ENCODE data around the gene COL8A2.

Gene COL8A2

GRCh38 chr1:36087233-36088123 is 37.5 kb downstream of the COL8A2 start:
- no peak for DNase-seq

- no peak for DNase-seq
Observed at GRCh38 chr1:36086529-36087232, 38.3 kb downstream of the COL8A2 start.

GRCh38 chr1:36085686-36086526 is 39.1 kb downstream of the COL8A2 start:
- DNase-seq, result no peak

- no peak for DNase-seq
Observed at GRCh38 chr1:36085126-36085525, 39.9 kb downstream of the COL8A2 start.

- no peak for DNase-seq
Observed at GRCh38 chr1:36084497-36085115, 40.4 kb downstream of the COL8A2 start.

- no peak for DNase-seq
Observed at GRCh38 chr1:36083635-36084496, 41.2 kb downstream of the COL8A2 start, which contains the start of gene TEKT2. TSS of gene TEKT2 (plus strand) at chr1:36084094. CDS start at chr1:36084922, 828 bp downstream.

- DNase-seq, result no peak
Observed at GRCh38 chr1:36083219-36083618, 41.8 kb downstream of the COL8A2 start.

- no peak for DNase-seq
Observed at GRCh38 chr1:36081926-36082485, 43.0 kb downstream of the COL8A2 start.

GRCh38 chr1:36080801-36081200 is 44.2 kb downstream of the COL8A2 start:
- DNase-seq, result no peak

GRCh38 chr1:36080236-36080635 is 44.8 kb downstream of the COL8A2 start:
- no peak for DNase-seq

- DNase-seq, result no peak
Observed at GRCh38 chr1:36076979-36077573, 47.9 kb downstream of the COL8A2 start.

GRCh38 chr1:36070349-36070748 is 54.7 kb downstream of the COL8A2 start:
- DNase-seq, result no peak

- DNase-seq, result no peak
Observed at GRCh38 chr1:36068866-36069265, 56.2 kb downstream of the COL8A2 start.

GRCh38 chr1:36067871-36068270 is 57.2 kb downstream of the COL8A2 start:
- DNase-seq, result no peak

- DNase-seq, result no peak
Observed at GRCh38 chr1:36062315-36062714, 62.7 kb downstream of the COL8A2 start.

GRCh38 chr1:36055706-36056105 is 69.3 kb downstream of the COL8A2 start:
- no peak for DNase-seq

- DNase-seq, result no peak
Observed at GRCh38 chr1:36053978-36054377, 71.0 kb downstream of the COL8A2 start.

- DNase-seq, result no peak
Observed at GRCh38 chr1:36051821-36052220, 73.2 kb downstream of the COL8A2 start.

Measured in CD4-positive, alpha-beta T cell treated with Interleukin-15 for 1 hour (primary cell).